ENCODE data around the gene IPCEF1. TPM values are rescaled to one million over a fixed set of nuclear protein-coding genes. Genes with fewer than 3 reads are reported as not detected.

Gene IPCEF1
- total RNA-seq, 1 experiment from 2014 or later: 0.48 TPM

- Histone ChIP-seq H3K4me1 (ENCODE audit: insufficient read depth, low read length) (peaks cover 3% of the 10 kb centered on the region; the same call in 1 of the 2 replicates), H3K4ac (ENCODE audit: low read depth, low read length) (no peak overlapping the region), H2BK20ac (ENCODE audit: low read depth, low read length, poor library complexity, severe bottlenecking) (no peak overlapping the region), H3K9me3 (ENCODE audit: control insufficient read depth, low read depth, low read length) (no peaks in the 10 kb centered on the region), H3K27me3 (ENCODE audit: insufficient read depth, low read length) (no peaks in the 10 kb centered on the region), H2BK5ac (ENCODE audit: insufficient read length, low read length) (no peak overlapping the region), H3K14ac (ENCODE audit: insufficient read depth, low read length) (no peak overlapping the region), H3K4me2 (ENCODE audit: insufficient read depth, insufficient read length, low read length) (no peak overlapping the region), H2BK15ac (ENCODE audit: low read depth, low read length) (no peak overlapping the region), H2AFZ (ENCODE audit: low read length) (no peak overlapping the region), H3K79me1 (ENCODE audit: insufficient read depth, low read depth, low read length, poor library complexity, severe bottlenecking) (no peaks in the 10 kb centered on the region), H2AK5ac (ENCODE audit: insufficient read length, low read length) (no peak overlapping the region), H3K27ac (ENCODE audit: insufficient read length, low read depth, low read length) (no peak overlapping the region), H4K91ac (ENCODE audit: insufficient read length, low read depth, low read length) (no peak overlapping the region), H2BK12ac (ENCODE audit: insufficient read length, low read depth, low read length) (no peak overlapping the region), H3K9ac (ENCODE audit: extremely low read depth, insufficient read length, low read length) (no peak overlapping the region), H4K8ac (replicated peaks; ENCODE audit: insufficient read length, low read depth, low read length) (no peak overlapping the region), H3K18ac (ENCODE audit: insufficient read length, low read depth, low read length) (no peak overlapping the region), H3K79me2 (ENCODE audit: insufficient read depth, low read length) (no peaks in the 10 kb centered on the region), H3T11ph (ENCODE audit: low read length) (no peak overlapping the region), H3K56ac (ENCODE audit: insufficient read length, low read depth, low read length) (no peak overlapping the region), H4K20me1 (ENCODE audit: control insufficient read depth, insufficient read depth, insufficient read length) (no peaks in the 10 kb centered on the region), H3K23ac (ENCODE audit: insufficient read length, low read depth, low read length) (no peak overlapping the region), H2BK120ac (ENCODE audit: low read depth, low read length, poor library complexity, severe bottlenecking) (no peak overlapping the region), H3K23me2 (ENCODE audit: insufficient read length, low read depth, low read length, poor library complexity, severe bottlenecking) (no peaks in the 10 kb centered on the region), H4K5ac (ENCODE audit: insufficient read length, low read depth, low read length) (no peak overlapping the region)
- H3K36me3 Mint-ChIP-seq (ENCODE audit: insufficient read depth in 1 of 3, low read depth in 3 of 3): peaks cover 2 to 7% (median 5%) of the 10 kb centered on the region in 3 experiments; a peak in 4 of 7 replicates
- H3K27ac Mint-ChIP-seq: no peak overlapping the region
- H3K4me3 Mint-ChIP-seq: no peak overlapping the region
- WGBS (ENCODE audit: extremely low coverage, insufficient read length, low lambda C conversion rate): no CpG with 5 or more reads among the region's 2 CpGs
- no peak for DNase-seq
- TF ChIP-seq CTCF (conservative IDR thresholded peaks at IDR 0.05): no peak
- peaks cover 9 to 14% of the 10 kb centered on the region in 2 experiments for H3K9me3 Mint-ChIP-seq
- H3K4me1 Mint-ChIP-seq: peaks cover 3% of the 10 kb centered on the region in 2 experiments
- peaks cover 6% of the 10 kb centered on the region; the same call in 1 of the 2 replicates for H3K27me3 Mint-ChIP-seq (ENCODE audit: low read depth)
Observed at GRCh38 chr6:154122195-154122925, 234.2 kb downstream of the IPCEF1 start.

Data from H9 (cell line).